ENCODE measurements around the gene EMILIN2. TPM values are rescaled to one million over a fixed set of nuclear protein-coding genes. Genes with fewer than 3 reads are reported as not detected.

Gene EMILIN2
- total RNA-seq, 1 experiment from 2014 or later, result 11.7 TPM

- no peak overlapping the region for H3K4me3 Mint-ChIP-seq
- H3K36me3 Mint-ChIP-seq, result no peaks in the 10 kb centered on the region; the same call in 1 of the 2 replicates
- peaks cover 2% of the 10 kb centered on the region for H3K27me3 Mint-ChIP-seq (ENCODE audit: low read depth)
- H3K4me1 Mint-ChIP-seq, result peaks cover 11% of the 10 kb centered on the region
- ATAC-seq, result no peak
- ChIA-PET CTCF (interaction anchor here (0.6 kb wide), 1 partner anchor 68 kb away, joined by 4 read pairs; no protein-coding TSS in a partner anchor), POLR2A (no interaction called here)
- no peak overlapping the region for H3K27ac Mint-ChIP-seq
- DNase-seq (ENCODE audit: low spot score), result no peak
- TF ChIP-seq, protein P1, sequence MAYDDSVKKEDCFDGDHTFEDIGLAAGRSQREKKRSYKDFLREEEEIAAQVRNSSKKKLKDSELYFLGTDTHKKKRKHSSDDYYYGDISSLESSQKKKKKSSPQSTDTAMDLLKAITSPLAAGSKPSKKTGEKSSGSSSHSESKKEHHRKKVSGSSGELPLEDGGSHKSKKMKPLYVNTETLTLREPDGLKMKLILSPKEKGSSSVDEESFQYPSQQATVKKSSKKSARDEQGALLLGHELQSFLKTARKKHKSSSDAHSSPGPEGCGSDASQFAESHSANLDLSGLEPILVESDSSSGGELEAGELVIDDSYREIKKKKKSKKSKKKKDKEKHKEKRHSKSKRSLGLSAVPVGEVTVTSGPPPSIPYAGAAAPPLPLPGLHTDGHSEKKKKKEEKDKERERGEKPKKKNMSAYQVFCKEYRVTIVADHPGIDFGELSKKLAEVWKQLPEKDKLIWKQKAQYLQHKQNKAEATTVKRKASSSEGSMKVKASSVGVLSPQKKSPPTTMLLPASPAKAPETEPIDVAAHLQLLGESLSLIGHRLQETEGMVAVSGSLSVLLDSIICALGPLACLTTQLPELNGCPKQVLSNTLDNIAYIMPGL (CRISPR knock-in tag; IDR thresholded peaks at IDR 0.05), result no peak
- TF ChIP-seq KAT7 (CRISPR knock-in tag; IDR thresholded peaks at IDR 0.05; ENCODE audit: borderline replicate concordance) (no peak), MLX (CRISPR knock-in tag; IDR thresholded peaks at IDR 0.05) (no peak), ZBTB43 (CRISPR knock-in tag; IDR thresholded peaks at IDR 0.05) (no peak)
- TF ChIP-seq, protein P2, sequence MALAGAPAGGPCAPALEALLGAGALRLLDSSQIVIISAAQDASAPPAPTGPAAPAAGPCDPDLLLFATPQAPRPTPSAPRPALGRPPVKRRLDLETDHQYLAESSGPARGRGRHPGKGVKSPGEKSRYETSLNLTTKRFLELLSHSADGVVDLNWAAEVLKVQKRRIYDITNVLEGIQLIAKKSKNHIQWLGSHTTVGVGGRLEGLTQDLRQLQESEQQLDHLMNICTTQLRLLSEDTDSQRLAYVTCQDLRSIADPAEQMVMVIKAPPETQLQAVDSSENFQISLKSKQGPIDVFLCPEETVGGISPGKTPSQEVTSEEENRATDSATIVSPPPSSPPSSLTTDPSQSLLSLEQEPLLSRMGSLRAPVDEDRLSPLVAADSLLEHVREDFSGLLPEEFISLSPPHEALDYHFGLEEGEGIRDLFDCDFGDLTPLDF (CRISPR knock-in tag; IDR thresholded peaks at IDR 0.05), result no peak
- TF ChIP-seq, protein P3, sequence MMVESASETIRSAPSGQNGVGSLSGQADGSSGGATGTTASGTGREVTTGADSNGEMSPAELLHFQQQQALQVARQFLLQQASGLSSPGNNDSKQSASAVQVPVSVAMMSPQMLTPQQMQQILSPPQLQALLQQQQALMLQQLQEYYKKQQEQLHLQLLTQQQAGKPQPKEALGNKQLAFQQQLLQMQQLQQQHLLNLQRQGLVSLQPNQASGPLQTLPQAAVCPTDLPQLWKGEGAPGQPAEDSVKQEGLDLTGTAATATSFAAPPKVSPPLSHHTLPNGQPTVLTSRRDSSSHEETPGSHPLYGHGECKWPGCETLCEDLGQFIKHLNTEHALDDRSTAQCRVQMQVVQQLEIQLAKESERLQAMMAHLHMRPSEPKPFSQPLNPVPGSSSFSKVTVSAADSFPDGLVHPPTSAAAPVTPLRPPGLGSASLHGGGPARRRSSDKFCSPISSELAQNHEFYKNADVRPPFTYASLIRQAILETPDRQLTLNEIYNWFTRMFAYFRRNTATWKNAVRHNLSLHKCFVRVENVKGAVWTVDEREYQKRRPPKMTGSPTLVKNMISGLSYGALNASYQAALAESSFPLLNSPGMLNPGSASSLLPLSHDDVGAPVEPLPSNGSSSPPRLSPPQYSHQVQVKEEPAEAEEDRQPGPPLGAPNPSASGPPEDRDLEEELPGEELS (CRISPR knock-in tag; IDR thresholded peaks at IDR 0.05), result no peak
- TF ChIP-seq, protein P4, sequence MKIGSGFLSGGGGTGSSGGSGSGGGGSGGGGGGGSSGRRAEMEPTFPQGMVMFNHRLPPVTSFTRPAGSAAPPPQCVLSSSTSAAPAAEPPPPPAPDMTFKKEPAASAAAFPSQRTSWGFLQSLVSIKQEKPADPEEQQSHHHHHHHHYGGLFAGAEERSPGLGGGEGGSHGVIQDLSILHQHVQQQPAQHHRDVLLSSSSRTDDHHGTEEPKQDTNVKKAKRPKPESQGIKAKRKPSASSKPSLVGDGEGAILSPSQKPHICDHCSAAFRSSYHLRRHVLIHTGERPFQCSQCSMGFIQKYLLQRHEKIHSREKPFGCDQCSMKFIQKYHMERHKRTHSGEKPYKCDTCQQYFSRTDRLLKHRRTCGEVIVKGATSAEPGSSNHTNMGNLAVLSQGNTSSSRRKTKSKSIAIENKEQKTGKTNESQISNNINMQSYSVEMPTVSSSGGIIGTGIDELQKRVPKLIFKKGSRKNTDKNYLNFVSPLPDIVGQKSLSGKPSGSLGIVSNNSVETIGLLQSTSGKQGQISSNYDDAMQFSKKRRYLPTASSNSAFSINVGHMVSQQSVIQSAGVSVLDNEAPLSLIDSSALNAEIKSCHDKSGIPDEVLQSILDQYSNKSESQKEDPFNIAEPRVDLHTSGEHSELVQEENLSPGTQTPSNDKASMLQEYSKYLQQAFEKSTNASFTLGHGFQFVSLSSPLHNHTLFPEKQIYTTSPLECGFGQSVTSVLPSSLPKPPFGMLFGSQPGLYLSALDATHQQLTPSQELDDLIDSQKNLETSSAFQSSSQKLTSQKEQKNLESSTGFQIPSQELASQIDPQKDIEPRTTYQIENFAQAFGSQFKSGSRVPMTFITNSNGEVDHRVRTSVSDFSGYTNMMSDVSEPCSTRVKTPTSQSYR (CRISPR knock-in tag; IDR thresholded peaks at IDR 0.05), result no peak
- H3K9me3 Mint-ChIP-seq, result peaks cover 14% of the 10 kb centered on the region
Measured at GRCh38 chr18:2855560-2856350, 8.9 kb downstream of the EMILIN2 start.

DNA sequence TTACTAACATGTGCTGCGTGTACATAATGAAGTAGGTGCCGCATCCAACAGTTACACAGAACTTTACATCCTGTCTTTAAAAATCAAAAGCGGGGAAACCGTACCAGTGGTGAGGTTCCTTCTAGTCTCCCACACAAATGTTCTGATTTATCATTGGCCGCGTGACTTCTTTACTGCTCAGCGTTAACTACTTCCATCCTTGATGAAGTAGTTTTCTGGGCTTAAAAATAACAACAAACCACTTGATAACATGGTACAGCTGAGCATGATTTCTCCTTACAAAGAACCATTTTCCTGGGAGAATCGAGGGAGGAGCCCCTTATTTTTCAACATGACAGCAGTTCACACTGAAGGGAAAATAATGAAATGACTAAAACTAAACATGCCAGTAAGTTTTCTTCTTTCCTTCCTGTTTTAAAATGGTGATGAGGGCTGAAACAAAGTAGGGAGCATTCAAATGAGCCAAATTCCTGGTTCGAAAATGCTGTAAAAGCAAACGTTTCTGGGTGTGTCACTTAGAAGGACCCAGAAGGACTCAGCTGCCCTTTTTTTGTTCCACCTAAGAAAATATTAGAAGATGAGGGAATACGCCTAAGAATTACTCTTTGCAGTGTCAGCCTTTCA lies 9.9 kb downstream of the EMILIN2 start:
- H3K4me1 Mint-ChIP-seq, result peaks cover 10% of the 10 kb centered on the region
- ChIA-PET CTCF (interaction anchor here (0.6 kb wide), 1 partner anchor 67 kb away, joined by 4 read pairs; no protein-coding TSS in a partner anchor), POLR2A (no interaction called here)
- no peaks in the 10 kb centered on the region; the same call in none of the 2 replicates for H3K27me3 Mint-ChIP-seq (ENCODE audit: low read depth)
- ATAC-seq (no peak), DNase-seq (ENCODE audit: low spot score) (no peak)
- no peak overlapping the region for H3K4me3 Mint-ChIP-seq
- no peak overlapping the region for H3K27ac Mint-ChIP-seq
- TF ChIP-seq GABPB1 (CRISPR knock-in tag; IDR thresholded peaks at IDR 0.05), result no peak
- TF ChIP-seq NFE2L1 (CRISPR knock-in tag; IDR thresholded peaks at IDR 0.05), result no peak
- TF ChIP-seq, protein P5, sequence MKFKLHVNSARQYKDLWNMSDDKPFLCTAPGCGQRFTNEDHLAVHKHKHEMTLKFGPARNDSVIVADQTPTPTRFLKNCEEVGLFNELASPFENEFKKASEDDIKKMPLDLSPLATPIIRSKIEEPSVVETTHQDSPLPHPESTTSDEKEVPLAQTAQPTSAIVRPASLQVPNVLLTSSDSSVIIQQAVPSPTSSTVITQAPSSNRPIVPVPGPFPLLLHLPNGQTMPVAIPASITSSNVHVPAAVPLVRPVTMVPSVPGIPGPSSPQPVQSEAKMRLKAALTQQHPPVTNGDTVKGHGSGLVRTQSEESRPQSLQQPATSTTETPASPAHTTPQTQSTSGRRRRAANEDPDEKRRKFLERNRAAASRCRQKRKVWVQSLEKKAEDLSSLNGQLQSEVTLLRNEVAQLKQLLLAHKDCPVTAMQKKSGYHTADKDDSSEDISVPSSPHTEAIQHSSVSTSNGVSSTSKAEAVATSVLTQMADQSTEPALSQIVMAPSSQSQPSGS (CRISPR knock-in tag; IDR thresholded peaks at IDR 0.05; ENCODE audit: borderline replicate concordance, low read depth), result no peak
- no peak for TF ChIP-seq ZNF121 (CRISPR knock-in tag; IDR thresholded peaks at IDR 0.05)
- no peak for TF ChIP-seq ETV6 (CRISPR knock-in tag; IDR thresholded peaks at IDR 0.05)
- H3K9me3 Mint-ChIP-seq, result peaks cover 14% of the 10 kb centered on the region
- no peaks in the 10 kb centered on the region; the same call in 1 of the 2 replicates for H3K36me3 Mint-ChIP-seq

Measured in WTC11 (cell line).